ENCODE data around the gene RASSF6. TPM values are rescaled to one million over a fixed set of nuclear protein-coding genes. Genes with fewer than 3 reads are reported as not detected.

The RASSF6 gene
- total RNA-seq, 1 experiment from 2014 or later, result 0.59 TPM

- H3K36me3 ChIP-seq (ENCODE audit: low read depth), result no peaks in the 10 kb centered on the region
- intact Hi-C loops (cut with micrococcal nuclease; ENCODE audit: unreplicated experiment), result no loop called here
- DNase-seq, result no peak
- H3K27me3 ChIP-seq (ENCODE audit: insufficient read depth, low read depth), result no peaks in the 10 kb centered on the region
- H3K9me2 ChIP-seq (ENCODE audit: insufficient read depth), result no peaks in the 10 kb centered on the region
- ChIA-PET CTCF (no interaction called here), POLR2A (ENCODE audit: unreplicated experiment) (no interaction called here)
- H3F3A ChIP-seq (ENCODE audit: insufficient read depth, low read depth), result no peaks in the 10 kb centered on the region
- H3K79me2 ChIP-seq (ENCODE audit: low read depth), result no peaks in the 10 kb centered on the region
- TF ChIP-seq EZH2 (IDR thresholded peaks at IDR 0.05; ENCODE audit: low read depth) (no peak), CTCF (conservative IDR thresholded peaks at IDR 0.05) (no peak)
- no peak overlapping the region for H3K4me3 ChIP-seq
- no peak overlapping the region for H2AFZ ChIP-seq
- H3K27ac ChIP-seq, result no peak overlapping the region
- BruUV-seq (replicated peaks), result no TSS peak
- H3K9me3 ChIP-seq (ENCODE audit: insufficient read depth, low read depth), result no peaks in the 10 kb centered on the region
- no peaks in the 10 kb centered on the region for H3K4me1 ChIP-seq (replicated peaks; ENCODE audit: insufficient read depth)
- H4K20me1 ChIP-seq (ENCODE audit: insufficient read depth), result no peaks in the 10 kb centered on the region
- no peak overlapping the region for H3K4me2 ChIP-seq
Observed at GRCh38 chr4:73523126-73523525, 97.1 kb downstream of the RASSF6 start.

Other genes with a start within 250 kb of the RASSF6 start
- not detected in 2 replicates for gene ALB, start 216.1 kb downstream of the RASSF6 start, total RNA-seq (2021)
- 0.92 and 1.7 TPM in 2 replicates for gene AFP, start 184.2 kb downstream of the RASSF6 start, total RNA-seq (2021)
- gene AFM, start 138.7 kb downstream of the RASSF6 start, total RNA-seq (2021), result not detected in 2 replicates
- 0.35 and 0.38 TPM in 2 replicates for gene CXCL8, start 120.1 kb upstream of the RASSF6 start, total RNA-seq (2021)
- gene CXCL6, start 216.2 kb upstream of the RASSF6 start, total RNA-seq (2021), result not detected in 2 replicates
- not detected in 2 replicates for gene PF4V1, start 232.9 kb upstream of the RASSF6 start, total RNA-seq (2021)
- 0.33 TPM in 1 of 2 replicates, not detected in the other for gene CXCL1, start 249.0 kb upstream of the RASSF6 start, total RNA-seq (2021)